COLO668 (cell line): ENCODE results near the gene HELZ.

Experiments
- DNase-seq: peaks from one replicate; lab custom pipeline; 2025; ENCODE audit not compliant: unreplicated experiment; lab: John Stamatoyannopoulos, UW

Gene HELZ

DNA sequence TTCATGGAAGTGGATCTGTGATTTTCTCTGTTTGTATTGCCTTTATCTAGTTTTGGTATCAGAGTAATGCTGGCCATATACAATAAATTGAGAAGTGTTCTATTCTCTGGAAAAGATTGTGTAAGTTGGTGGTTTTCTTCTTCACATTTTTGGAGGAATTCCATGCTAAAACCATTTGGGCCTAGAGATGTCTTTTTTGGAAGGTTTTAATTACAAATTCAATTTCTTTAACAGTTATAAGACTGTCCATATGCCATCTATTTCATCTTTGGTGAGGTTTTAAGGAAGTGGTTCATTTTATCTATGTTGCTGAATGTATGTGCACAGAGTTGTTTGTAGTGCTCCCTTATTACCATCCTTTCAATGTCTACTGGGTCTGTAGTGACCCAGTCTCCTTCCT, 154.7 kb downstream of the HELZ start:
- no peak for DNase-seq

DNA sequence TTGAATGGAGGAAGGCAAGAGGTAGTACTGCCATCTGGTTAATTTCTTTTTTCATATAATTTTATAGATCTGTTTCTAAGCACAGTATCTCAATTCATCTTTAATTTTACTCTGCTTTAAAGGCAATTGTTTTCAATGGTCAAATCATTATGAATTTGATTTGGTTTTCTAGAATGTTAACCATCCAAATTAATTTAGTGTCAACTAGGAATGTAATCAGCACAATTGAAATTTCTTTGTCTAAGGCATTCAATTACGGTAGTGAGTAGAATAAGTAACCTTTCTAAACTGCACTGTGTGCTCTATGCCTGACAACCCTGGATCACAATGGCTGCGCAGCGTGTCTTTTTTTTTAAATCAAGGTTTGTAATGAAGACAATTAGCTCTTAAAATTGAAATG, 156.4 kb downstream of the HELZ start:
- DNase-seq: no peak

DNA sequence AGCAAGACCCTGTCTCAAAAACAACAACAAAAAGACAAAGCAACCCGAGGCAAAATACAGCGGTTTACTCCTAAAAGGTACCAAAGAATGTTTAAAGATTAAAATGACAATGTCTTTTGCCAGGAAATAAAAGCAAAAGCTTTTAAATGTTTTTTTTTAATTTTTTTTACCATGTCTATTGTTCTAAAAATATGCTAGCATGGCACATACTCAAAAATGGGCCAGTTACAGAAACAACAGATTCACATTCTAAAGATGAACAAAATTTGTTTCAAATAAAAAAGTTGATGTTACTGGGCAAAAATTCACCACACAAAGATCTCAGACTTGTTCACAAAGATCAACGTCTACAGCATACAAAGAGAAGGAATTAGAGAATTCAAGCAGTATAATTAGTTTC, 159.6 kb downstream of the HELZ start:
- no peak for DNase-seq

DNA sequence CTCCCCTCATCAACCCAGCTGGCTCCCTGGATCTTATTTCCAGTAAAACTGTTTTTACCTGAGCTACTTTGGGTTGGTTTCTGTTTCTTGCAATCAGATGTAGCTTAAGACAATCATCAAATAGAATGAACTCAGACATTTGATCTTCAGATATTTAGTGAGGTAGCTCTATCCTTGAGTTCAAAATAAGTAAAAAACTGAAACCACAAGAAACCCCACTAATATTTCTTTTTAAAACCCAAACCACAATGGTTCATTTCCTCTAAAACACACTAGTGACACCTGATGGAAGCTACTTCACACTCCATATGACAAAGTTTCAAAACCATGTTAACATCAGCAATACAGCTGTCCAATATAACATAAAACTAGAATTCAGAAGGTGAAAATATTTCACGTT, 162.9 kb downstream of the HELZ start:
- DNase-seq: no peak

DNA sequence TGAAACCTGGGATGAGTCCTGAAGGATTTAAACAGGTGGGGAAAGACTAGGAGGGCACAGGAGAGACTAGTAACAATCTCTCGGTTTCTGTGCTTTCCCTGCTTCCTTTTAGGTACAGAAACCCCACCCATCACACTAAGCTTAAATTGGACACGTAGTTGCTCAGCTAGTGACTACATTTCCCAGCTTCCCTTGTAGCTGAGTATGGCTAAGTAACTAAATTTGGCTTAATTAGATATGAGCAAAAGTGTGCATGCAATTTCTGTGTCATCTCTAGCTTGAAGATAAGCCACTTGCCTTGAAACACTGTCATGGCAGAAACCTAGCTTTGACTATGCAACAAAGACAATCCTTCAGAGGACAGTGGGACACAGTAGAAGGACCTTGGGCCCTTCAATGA, 164.2 kb downstream of the HELZ start:
- no peak for DNase-seq

DNA sequence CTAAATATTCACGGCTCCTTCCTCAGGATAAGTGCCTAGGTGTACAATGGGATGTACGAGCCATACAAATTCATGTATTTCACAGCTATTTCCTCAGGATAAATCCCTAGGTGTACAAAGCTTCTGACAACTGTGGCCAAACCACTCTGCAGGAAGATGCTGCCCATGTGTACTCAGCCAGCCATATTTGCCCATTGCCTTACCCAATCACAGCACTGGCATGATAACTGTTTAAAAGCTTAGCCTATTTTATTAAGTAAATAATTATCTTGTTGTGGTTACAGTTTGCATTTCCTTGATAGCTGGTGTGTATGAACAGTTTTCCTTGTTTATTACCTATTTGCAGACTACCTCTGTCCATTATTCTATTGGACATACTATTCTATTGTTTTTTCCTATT, 165.5 kb downstream of the HELZ start:
- no peak for DNase-seq

DNA sequence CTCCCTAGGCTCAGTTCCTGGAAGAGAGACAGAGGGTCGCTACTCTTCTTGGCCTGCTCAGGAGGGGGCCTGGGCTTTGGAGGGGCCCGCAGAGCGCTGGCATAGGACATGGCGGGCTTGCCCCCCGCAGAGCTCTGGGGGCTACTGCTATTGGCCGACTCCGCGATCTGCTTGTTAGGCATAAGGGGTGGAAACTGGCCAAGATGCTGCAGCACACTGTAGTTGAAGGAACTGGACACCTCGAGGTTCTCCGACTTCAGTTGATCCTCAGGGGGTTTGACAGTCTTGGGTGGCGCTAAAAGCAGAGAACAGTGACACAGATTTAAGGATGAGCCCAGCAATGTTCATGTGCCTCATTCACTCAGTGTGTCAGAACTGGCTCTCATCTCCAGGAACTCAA, 166.7 kb downstream of the HELZ start:
- DNase-seq: no peak

DNA sequence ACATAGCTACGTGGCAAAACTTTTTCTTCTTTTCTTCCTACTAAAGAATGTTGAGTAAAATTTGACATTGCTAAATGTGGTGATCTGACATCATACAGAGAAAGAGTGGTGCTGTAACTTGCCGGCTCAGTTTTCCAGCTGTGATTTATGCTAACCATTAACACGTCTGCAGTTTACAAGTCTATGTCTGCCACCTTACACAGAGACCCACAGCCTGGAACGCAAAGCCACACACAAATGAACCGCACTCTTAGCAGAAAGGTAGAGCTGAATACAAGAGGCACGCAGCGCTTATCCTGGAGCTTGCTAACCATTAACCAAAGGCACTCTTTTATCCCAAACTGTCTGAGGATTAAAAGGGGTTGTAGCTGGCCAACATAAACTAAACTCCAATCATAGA, 168.7 kb downstream of the HELZ start:
- DNase-seq: no peak

DNA sequence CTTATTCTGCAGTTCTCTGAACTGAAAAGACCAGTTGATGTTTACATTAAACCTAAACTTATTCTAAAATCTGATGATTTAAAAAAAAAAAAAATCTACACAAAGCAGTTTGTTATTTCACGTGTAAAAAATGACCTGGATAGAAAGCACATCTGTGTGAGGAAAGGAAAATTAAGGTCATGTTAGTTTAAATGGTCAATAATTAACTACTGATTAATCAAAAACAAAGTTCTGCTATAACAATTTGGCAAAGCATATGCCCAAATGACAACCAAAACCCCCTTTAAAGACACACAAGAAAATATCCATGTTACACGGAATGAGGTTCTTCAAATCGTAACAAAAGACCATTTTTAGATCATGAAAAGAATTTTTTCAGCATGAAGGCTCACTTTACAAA, 170.2 kb downstream of the HELZ start:
- DNase-seq: no peak

DNA sequence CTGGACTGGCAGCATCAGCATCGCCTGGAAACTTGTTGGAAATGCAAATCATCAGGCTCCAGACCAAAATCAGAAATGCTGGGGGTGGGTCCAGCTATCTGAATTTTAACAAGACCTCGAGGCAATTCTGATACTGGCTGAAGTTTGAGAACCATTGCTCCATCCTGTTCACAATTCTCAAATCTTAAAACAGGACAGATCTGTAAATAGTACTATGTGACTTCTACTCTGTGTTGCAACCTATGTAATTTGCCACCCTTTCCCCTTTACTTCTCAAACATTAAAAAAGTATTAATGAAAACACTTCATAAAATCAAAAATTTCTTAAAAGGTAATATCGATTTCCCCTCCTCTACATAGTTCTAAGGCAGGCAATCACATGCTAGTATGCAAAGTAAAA, 172.1 kb downstream of the HELZ start:
- DNase-seq: no peak

DNA sequence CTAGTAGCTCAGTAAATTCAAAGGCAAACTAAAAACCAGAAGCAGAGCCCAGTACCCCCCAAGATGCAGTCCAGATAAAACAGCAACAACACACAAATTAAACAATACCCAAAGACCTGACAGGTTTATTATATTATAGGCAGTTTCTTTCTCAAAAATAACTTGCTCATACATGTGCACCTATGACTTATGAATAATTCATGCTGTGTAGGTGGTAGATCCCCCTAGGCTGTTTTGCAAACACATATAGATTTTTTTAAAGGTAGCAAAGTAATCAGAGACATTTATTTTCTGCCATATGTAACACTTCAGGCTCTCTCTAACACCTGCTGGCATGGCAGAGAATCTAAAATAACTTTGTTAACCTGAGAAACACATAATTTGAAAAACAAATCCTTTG, 173.4 kb downstream of the HELZ start:
- DNase-seq: no peak

DNA sequence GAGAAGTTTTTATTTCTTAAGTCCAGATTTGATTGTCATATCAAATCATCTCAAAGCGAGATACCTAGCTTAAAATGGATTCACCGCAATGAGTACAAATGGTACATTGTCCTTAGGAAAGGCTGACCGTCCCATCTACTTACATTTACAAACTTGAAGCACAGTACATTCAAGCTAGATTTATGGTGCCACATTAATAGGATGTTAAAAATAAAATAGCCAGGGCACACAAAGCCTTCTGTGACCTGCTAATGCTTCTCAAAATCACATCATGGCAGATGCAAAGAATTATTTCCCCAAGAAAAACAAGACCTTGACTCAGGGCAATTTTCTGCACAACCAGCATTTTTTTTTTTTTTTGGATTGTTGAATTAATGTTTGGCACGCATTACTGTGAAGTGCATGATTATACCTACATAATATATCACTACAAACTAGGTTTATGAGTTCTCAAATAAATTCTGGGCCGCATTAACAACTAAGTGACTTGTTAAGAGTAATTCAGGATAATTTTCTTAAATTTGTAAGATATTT, 175.3 kb downstream of the HELZ start:
- DNase-seq: no peak

DNA sequence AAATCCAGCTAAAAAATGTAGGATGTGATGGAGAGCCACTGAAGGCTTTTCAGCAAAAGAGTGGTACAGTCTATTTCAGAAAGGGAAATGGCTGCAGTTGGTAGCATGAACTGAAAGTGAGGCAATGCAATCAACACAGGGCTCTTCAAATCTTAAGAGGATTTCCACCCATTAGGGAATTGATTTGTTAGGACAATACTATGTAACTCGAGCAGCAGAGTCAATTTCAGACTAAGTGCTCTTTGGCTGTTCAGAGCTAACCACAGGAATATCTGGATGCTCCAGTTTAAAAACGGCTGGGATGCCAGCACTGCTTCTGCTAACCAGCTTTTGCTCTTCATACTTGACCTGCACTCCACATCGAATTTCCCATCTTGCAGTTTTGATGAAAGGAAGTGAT, 176.0 kb downstream of the HELZ start:
- DNase-seq: no peak

DNA sequence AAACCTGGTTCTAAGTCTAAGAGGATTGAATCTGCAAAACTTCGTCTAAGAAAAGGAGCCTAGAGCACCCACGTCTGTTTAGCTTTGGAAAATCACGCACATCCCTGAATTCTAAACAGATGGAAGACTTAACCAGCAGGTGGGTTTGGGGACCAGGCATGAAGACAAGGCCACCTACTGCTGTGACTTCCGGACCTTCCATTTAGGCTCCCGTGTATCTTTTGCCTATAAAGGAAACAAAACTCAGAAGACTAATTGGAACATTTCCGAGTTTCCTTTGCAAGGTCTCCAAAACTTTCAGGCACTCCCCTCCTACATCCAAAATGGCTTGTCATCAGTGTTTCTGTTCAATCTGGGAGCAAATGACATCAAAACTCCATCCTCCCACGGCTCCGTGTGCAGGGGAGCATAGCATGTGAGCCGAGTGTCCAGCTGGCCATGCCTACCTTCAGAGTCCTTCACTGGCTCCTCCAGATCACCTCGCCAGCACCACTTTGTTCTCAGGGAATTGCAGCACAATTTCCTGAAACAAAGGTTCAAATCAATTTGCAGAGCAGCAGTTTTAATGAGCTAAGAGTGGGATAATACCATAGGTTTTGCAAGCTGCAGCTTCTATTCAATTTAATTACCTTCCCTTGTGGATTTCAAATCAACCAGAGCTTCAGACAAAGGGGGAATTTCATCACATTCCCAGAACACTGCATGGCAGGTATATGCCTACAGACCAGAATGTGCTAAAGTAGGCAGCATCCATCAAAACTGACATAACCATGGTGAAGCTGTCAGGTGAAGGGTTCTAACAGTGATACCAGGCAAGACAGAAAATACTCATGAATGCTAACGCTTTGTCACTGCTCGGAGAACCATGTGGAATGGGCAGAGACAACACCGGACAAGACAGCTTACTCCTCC, 177.2 kb downstream of the HELZ start:
- DNase-seq: no peak

DNA sequence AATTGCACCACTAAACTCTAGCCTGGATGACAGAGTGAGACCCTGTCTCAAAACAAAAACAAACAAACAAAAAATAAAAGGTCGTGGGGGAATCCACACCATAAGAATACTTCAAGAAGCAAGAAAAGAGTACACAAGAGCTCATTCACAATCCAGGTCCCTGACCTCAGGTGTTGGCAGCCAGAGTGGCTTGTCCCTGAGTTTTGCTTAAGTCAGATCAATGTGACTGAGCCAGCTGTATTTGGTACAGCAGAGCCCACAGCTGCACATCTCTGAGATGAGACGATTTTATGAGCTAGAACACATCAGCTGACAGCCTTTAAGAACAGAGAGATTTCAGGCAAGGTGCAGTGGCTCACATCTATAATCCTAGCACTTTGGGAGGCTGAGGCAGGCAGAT, 178.3 kb downstream of the HELZ start:
- no peak for DNase-seq

DNA sequence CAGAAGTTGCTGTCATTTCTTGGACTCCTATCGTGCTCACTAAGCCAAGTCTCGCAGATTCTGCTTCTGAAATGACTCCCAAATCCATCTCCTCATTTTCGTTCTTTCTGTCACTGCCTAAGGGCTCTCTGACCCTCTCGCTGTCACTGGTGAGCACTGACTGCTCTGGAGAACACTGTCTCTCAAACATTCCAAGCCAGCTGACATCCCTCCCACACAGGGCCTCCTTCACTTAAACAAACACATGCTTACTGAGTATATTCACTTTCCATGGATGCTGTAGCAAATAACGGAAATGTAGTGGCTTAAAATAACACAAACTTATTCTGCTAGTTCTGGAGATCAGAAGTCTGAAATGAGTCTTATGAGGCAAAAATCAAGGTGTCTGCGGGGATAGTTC, 181.9 kb downstream of the HELZ start:
- DNase-seq: no peak

DNA sequence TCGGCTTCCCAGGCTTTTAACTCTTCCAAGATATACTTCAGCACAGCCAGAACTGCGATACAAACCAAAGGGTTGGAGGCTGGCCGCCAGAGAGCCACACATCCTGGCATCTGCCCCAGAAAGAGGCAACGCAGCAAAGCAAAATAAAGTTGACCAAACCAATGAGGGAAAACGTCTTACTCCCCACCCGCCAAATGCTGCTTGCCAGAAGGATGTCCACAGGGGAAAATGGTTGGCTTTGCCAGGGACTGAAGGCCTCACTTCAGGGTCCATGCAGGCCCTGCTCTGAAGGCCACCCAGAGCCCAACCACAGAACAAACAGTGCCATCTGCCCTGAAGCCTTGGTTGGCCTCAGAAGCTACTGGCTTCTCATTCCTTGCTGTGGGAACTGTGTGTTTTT, 185.6 kb downstream of the HELZ start:
- DNase-seq: no peak

DNA sequence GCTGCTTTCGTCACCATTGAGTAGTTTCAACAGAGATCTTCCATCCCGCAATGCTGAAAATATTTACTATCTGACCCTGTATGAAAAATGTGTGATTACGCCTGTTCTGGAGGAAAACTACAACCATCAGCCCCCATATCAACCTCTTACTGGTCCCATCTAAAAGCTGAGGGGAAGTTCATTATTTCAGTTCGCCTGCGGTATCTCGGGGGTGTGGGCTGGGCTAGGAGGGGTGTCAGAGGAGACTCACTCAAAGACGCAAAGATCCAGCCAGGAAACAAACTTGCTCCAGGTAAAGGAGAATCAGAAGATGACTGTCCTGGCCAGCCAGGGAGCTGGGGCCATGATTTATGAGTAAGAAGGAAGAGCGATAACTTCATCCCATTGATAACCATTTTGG, 187.0 kb downstream of the HELZ start:
- no peak for DNase-seq

DNA sequence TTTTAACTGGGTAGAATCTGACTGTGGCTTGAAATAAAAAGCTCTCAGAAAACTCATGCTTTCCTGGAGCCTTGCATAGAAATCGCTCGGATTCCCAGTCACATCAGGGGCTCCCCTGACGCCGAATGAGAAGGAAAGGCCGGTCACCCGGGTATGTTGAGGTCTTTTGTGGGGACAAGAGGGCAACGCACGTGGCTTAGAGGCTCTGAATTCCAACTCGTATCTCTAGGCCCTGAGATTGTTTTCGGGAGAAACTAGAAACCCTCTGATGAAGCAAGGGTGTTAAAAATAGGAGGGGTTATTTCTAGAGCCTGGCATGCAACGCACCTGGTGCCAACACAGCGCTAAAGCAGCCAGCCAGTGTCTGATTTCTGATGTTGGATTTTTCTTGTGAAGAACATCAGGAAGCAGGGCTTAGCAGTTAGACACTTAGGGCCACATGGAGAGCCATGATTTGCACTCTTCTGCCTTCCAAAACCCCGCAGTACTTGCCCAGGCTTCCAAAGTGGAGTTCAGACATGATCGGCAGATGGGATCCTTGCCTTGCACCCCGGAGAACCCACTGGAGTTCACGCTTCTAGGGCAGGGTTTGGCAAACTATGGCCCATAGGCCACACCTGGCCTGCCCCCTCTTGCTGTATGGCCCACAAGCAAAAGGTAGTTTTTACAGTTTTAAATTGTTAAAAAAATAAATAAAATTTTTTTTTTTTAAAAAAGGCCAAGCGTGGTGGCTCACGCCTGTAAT, 188.1 kb downstream of the HELZ start:
- no peak for DNase-seq

DNA sequence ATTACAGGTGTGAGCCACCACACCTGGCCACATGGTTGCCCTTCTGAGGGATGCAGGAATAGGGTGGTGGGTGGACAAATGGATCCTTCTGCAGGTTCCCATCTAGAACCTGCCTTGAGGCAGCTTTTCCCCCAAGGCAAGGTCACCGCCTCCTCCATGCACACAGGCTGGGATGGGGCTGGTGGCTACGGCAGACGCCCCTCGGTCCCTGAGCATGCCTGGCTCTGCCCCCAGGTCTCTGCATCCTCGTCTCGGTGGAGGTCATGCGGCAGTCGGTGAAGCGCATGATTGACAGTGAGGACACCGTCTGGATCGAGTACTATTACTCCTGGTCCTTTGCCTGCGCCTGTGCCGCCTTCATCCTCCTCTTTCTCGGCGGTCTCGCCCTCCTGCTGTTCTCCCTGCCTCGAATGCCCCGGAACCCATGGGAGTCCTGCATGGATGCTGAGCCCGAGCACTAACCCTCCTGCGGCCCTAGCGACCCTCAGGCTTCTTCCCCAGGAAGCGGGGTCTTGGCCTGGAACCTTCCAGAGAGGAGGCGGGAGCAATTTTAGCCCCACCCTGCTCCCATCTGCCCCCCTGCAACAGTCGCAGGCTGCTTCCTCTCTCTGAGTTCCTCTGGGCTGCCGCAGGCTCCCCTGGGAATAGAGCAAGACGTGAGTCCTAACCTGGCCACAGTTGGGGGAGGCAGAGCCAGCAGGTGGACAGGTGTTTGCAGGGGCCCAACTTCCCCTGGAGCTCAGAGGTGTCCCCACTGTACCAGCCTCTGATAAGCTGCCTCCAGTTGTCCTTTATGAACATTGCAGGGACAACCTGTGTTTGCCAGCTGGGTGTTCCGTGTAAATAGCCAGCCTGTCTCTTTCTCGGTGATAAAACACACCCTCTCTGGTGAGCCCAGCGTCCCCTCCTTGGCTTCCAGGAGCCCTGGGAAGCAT, 188.9 kb downstream of the HELZ start:
- DNase-seq: peak; percentile 6

DNA sequence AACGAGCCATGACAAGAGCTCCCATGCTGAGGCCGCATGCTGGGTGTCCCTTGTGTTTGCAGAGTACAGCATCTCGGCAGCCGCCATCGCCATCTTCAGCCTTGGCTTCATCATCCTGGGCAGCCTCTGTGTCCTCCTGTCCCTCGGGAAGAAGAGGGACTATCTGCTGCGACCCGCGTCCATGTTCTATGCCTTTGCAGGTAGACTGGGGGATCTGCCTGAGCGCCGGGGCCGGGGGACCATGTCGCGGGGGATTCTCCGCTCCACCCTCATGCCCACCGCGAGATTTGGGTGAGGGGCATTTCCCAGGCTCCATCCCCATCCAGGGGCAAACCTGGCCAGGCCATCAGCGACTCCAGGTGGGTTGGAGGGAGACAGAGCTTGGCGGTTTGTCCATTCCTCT, 190.0 kb downstream of the HELZ start:
- DNase-seq: no peak
